C4-2B (cell line): ENCODE data around the gene TTLL12.
"Not testable (repeated sequence)": the region's sequence is repeated elsewhere in the genome, so short reads cannot be mapped to it uniquely, and the experiment has no call there.

Experiments
- ZFX ChIP-seq: fragments of 450-650 bp; IDR thresholded peaks from 2 replicates; pipeline ENCODE4 v1.6.1; 2017
- TF ChIP-seq, protein P1 (sequence below): fragments of 450-650 bp; conservative IDR thresholded peaks from 2 replicates; pipeline ENCODE4 v1.5.1; 2017; ENCODE audit warnings: mild to moderate bottlenecking

DNA sequence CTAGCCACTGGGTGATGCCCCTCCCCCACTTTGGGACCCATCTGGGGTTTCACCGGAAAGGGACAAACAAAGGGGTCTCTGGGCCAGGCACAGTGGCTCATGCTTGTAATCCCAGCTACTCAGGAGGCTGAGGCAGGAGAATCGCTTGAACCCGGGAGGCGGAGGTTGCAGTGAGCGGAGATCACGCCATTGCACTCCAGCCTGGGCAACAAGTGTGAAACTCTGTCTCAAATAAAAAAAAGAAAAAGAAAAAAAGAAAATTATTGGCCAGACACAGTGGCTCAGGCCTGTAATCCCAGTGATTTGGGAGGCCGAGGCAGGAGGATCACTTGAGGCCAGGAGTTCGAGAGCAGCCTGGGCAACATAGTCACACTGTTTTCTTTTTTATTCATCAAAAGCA, 41.6 kb downstream of the TTLL12 start:
- TF ChIP-seq, protein P1, sequence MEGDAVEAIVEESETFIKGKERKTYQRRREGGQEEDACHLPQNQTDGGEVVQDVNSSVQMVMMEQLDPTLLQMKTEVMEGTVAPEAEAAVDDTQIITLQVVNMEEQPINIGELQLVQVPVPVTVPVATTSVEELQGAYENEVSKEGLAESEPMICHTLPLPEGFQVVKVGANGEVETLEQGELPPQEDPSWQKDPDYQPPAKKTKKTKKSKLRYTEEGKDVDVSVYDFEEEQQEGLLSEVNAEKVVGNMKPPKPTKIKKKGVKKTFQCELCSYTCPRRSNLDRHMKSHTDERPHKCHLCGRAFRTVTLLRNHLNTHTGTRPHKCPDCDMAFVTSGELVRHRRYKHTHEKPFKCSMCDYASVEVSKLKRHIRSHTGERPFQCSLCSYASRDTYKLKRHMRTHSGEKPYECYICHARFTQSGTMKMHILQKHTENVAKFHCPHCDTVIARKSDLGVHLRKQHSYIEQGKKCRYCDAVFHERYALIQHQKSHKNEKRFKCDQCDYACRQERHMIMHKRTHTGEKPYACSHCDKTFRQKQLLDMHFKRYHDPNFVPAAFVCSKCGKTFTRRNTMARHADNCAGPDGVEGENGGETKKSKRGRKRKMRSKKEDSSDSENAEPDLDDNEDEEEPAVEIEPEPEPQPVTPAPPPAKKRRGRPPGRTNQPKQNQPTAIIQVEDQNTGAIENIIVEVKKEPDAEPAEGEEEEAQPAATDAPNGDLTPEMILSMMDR, result not testable (repeated sequence)
- TF ChIP-seq ZFX, result not testable (repeated sequence)
